GM18870 (cell line): Measurements from ENCODE around the gene KCTD1.
A peak's percentile ranks its signal among the peaks of the same experiment; 100 is the strongest.

Source experiments
- ATAC-seq: cut with Tn5 transposase; IDR thresholded peaks from one replicate; pipeline ENCODE4 v1.9.1; 2021; ENCODE audit warnings: moderate library complexity; ENCODE audit not compliant: unreplicated experiment

The KCTD1 gene

DNA sequence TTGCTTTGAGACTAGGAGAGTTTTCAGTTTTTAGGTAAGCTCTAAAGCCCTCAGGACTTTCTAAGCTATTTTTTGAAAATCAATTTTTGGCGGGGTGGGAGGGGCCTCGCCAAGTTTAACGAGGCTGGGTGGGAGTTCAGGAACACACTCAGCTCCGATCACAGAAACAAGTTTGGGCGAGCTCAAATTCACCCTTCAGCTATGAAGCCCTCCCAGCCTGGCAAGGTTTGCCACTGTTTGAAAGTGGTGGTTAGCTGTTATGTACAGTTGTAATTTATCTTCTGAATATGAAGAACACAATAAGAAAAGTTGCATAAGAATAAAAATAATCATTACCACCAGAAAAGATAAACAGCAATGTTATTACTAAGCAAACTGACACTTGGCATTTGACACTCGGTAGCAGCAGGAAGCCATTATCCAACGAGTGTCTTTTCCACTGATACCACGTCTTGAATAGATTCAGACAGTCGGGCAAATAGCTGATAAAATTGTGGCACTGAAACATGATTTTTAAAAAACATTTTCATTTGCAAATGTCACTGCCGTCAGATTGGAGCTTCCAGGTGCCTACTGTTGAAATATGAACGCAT is 59.8 kb downstream of the KCTD1 start:
- no peak for ATAC-seq

DNA sequence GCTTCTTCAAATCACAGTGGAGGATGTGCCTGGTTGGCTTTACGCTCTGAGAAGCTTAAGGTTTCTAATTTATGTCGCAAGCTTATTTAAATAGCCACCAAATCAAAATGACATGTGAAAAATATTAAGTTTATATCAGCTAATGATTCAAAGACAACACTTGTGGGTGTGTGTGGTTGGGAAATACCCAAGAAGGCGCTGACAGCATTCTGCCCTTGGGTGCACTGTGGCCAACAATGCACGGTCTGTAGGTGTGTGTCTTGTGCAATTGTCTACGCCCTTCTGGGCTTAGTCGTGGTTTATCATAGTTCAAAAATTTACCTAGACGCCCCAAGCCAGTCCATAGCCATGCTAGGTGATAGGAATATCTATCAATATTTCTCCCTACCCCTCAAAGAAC is 60.9 kb downstream of the KCTD1 start:
- ATAC-seq, result peak; percentile 89

DNA sequence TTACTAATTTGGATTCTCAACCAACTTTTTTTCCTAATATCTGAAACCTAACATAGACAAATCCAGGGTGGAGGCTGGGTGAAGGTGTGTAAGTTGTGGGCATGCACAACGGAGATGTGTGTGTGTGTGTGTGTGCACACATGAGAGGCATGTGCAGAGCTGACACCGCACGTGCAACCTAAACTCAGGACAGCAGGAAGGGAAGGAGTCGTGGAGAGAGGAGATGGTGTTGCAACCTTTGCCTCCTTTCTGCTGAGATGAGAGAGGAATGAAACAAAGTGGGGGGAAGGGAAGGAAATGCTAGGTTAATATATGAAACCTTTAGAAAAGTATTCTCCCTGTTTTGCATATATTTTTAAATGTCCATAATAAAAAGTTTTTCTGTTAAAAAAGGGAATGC is 64.7 kb downstream of the KCTD1 start:
- ATAC-seq, result no peak

DNA sequence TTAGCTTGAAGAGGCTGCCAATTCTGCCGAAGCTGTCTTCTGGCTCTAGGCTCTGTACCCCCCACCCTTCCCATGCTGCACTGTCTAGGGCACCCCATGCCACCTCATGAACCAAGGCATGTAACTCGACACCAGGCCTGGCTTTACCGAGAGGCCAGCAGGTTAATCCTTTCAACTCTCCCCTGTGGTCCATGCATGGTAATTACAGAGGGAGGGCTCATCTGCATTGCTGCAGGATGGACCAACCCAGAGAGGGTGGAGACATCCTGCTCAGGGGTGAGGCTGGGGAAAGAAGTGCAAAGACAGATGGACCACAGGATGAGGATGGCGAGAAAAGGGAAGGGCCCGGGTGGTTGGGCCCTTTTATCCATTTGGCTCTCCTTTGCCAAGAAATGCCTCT is 65.8 kb downstream of the KCTD1 start:
- no peak for ATAC-seq

DNA sequence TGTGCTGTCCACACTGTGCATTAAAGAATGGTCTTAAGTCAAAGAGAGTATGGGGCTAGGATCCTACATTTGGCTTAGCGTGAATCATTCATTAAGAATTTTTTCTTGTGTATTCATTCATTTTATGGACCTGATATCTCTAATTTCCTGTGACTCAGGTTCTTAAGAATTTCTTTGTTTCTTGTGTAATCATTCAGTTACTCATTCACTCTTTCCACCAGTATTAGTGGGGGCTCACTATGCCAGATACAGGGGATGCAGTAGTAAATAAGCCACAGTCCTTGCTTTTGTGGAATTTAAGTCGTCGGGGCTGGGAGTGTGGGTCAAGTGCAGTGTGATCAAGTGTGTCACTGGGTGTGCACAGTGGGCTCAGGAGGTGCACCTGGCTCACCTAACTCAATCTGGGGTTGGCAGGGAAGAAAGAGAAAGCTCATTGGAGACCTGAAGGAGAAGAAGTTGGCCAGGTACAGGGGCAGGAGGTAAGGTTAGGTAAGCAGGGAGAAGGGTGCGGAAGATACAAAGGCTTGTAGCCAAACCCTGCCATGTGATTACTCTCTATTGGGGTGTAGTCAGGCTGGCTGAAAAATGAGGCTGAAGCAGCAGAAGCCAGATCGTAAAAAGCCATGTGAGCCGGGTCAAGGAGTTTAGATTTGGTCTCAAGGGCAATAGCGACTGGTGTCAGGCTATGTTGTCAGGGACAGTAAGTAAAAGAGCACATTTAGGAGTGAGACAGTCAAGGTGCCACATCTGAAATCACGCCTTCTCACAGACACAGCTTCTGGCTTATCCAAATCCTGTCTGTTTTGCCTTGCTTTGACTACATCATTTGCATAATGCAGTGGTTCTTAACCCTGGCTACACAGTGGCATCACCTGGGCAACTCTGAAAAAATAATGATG is 67.2 kb downstream of the KCTD1 start:
- ATAC-seq, result no peak

DNA sequence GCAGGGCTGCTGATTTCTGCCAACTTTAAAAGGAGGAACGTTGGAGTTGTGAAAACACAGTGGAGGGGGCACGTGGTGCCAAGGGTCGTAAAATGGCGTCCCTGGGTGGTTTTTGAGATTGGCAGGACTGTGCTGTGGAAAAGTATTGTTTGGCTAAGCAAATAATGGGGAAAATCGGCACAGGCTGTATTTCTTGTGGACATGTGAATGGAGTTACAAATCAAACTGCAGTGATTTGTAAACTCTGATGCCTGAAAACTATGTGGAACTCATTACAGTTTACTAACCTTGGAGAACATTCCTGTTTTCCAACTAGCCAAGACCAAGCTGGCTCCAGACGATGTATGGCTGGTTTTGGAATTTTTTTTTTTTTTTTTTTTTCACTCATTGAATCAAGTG is 68.7 kb downstream of the KCTD1 start:
- ATAC-seq, result no peak

DNA sequence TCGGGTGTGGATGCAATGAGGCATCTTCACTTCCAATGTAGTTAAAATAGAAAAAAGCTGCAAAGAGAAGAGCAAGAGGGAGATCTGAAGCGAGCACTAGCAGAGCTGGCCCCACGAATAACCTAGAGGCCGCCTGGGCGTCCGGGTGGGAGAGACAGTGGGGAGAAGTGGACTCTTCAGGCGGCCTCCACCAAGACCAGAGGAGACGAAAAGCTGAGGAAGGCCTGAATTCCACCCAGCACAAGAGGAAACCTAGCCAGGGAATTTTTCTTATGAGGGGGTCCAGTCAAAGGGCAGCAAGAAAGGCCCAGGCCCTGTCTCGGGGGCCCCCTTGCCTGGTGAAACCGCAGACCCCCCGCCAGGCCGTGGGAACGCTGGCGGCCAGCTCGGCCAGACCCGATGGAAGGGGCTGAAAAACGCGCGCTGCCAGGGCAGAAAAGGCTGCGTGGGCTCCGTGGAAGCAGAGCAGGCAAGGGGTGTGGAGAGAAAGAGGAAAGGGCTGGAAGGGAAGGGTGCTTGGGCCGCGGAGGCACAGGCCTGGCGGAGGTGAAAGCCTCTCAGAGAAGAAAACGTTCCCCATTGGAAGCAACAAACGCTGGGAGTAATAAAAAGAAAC is 69.2 kb downstream of the KCTD1 start:
- no peak for ATAC-seq

DNA sequence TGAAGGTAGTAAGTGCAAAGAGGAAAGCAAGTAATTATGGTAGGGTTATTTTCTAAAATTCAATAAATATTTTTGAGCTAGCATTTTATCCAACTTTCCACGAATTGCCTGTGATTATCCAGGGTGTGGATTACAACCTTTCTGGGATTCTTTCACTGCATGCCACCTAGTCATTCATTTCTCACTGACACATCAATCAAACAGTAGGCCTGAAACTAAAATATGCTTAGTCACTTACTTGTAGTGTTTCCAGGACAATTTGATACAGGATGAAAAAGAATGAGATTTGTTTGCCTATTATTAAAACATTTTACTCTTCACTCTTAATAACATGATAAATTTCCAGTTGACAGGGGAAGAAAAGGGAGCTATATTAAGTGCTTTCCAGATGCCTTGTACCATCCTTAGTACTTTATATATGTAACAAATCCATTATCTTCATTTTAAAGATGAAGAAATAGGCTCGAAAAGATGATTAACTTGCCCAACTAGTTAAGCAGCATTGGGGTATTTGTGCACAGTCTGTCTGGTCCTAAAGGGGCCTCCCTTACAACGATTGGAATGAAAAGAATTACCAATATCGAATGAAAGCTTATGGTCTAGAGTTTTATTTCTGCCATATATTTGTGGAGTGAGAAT is 70.4 kb downstream of the KCTD1 start:
- no peak for ATAC-seq

DNA sequence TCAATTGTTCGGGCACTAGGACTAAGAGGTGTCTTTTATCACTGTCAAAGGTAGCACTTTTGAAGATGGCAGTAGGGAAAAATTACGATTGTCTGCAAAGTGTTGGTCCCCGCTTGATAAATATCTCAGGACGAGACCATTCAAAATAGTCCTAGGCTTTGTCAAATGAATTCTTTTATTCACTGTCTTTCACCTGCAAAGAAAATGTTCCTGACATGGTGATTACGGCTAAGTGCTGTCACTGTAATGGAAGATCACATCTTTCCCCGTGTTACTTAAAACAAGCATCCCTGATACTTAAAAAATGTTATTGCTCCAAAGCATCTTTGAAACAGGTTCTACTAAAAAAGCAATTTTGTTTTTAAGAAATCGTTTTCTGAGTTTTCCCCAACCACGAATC is 71.7 kb downstream of the KCTD1 start:
- no peak for ATAC-seq

DNA sequence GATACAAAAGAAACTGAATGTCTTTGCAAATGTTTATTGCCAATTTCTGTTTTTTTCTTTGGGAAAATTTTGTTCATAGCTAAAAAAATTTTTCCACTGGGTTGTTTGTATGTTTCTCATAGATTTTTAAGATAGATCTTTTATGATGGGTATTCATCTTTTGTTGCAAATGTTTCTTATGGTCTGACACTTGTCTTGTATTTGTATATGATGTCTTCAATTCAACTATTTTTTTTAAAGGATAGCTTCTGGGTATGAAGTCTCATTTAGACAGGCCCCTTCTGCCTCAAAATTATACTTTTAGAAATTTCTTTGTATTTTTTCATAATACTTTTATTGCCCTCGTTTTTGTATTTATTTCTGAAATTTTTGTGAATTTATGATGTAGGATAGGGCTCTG is 73.8 kb downstream of the KCTD1 start:
- ATAC-seq, result no peak

DNA sequence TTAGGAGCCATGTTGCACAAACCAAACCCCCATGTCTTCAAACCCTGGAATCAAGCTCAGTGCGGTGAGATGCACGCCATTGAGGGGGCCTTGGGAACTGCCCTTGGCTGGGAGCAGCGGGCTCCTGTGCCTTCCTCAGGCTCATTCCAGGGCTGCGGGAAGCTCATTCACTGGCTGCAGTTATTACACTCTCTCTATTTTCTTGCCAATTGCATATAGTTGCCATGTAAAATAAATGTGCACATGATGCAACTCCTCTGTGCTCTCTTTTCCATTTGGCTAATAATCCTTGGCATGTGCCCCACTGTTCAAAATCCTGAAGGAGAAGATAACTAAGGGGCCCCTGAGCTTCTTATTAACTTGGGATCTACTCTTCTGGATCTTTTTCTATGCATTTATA is 74.7 kb downstream of the KCTD1 start:
- no peak for ATAC-seq

DNA sequence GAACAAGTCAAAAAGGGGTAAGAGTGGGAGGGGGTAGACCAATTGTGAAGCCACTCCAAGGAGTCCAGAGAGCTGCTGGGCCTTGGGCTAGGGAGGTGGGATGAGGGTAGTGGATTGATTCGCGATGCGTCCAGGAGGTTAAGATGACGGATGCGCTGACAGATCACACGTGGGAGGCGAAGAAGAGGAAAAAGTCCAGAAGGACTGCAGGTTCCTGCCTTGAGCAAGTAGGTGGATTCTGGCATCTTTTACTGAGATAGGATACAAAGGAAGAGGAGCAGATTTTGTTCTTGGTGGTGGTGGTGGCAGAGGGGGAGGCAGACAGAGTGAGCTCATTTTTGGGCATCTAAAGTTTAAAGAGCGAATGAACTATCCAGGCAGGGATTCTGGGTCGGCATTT is 76.5 kb downstream of the KCTD1 start:
- no peak for ATAC-seq

DNA sequence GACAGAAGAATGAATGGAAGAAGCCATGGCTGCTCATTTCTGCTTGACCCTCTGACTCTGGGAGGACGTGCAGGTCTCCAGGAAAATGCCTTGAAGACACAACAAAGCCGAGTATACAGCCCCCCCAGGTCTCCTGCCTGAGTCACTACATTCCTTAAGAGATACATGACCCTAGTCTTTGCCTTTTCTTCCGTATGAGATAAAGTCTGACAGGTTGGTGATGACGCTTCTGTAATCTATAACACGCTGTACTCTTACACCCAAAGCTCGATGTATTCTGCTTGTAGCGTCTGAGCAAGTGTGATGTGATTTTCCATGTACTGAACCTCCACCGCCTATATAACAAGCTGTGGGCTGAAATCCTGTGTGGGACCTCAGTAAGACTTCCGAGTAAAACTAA is 77.3 kb downstream of the KCTD1 start:
- no peak for ATAC-seq

DNA sequence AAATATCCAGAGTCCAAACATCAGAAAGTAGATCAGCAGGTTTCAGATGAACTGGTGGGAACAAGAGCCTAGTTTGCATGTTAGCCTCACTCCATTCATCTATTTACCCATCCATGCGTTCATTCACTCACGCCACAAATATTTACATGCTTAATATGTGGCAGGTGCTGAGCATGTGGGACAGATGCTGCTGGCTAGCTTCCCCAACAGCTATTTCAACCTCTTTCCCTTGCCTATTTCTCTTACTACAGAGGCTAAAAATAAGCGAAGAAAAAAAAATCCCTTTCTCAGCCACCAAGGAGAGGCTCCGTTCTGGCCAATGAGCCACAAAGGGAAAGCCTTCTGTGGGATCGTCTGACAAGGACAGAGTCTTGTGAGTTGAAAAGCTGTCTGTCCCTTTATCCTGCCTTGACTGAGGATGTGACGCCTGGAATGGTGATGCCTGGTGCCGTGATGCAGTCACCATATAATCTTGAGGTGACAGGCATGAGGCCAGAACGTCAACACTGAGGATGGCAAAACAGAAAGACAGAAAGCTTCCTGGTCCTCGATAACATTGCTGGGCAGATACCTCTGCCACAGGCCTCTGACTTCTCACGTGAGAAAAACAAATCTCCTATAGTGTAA is 78.2 kb downstream of the KCTD1 start:
- peak; percentile 83 for ATAC-seq

DNA sequence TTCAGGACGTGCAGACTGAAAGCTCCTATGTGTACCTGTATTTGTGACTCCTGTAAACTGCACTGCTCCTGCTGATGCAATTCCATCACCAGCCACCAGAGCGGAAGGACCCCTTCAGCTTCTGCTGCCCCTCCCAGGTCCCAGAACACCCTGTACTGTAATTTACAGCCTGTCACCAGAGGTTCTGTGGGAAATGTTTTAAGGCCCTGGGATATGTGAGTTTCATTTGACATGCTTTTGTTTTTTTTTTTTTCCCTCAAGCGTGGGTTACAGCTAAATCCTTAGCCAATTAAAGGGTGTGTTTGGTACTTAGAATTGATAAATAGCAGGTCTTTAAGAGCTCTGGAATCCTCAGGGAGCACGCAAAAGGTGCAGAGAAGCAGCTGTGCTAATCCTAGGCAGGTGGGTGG is 79.4 kb downstream of the KCTD1 start:
- peak; percentile 50 for ATAC-seq

DNA sequence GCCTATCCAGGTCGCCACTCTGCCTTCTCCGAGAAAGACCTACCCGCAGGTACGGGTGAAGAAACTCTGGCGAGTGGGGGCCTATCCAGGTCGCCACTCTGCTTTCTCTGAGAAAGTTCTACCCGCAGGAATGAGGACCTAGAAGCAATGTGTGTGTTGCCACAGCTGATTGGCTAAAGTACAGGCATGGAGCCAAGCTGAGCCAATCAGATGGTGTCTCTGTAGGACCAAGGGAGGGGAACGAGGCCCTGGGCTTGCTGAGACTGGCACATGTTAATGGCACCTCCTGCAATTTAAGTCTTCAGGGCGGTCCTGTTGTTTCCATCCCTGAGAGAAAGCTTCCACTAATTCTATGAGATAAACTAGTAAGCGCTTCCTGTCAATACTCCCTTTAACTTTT is 82.3 kb downstream of the KCTD1 start:
- ATAC-seq, result no peak

DNA sequence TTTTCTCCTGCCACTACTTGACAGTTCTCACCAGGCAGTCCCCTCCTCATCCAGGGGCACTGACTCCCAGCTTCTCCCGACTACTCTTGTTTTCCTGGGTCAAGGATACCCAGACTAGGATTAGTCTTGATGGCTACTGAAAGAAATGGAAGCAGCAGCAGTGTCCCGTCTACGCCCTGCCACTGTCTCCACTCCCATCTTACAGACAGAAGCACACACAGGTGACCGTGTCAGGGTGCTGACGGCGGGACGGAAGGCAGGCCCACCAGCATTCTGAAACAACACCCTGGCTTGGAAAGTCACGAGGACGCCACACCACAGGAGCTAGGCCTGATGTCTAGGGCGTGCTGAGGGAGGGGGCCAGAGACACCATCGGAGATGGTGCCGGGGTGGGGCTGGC is 82.9 kb downstream of the KCTD1 start:
- no peak for ATAC-seq

DNA sequence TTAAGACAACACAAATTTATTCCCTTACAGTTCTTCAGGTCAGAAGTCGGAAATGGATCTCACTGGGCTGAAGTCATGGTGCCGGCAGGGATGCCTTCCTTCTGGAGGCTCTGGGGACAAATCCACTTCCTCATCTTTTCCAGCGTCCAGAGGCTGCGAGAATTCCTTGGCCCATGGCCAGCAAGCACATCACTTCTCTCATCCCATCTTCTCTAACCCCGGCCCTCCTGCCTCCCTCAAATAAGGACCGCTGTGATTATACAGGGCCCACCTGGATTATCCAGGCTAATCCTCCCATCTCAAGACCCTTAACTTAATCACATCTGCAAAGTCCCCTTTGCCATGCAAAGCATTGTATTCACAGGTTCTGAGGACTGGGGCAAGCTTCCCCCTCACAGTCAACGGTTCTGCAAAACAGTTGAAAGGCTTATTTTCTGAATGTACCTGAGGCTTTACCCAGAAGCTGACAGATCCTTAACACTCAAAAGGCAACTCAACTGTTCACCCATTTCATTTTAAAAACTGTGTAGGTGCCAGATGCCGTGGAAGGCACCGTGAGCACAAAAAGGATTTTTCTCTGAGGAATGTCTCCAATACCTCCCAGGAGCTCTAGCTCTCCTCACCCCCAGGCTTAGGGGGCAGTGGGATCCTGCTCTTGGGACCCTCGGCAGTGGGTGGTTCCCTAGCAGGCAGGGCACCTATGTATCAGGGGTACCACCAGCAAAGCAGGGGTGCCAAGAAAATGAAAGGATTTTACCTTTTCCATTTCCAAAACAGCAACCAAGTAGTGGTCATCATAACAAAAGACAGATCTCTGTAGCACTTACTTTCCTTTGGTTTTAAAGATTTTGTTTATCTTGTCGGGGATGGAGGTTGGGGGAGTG is 84.0 kb downstream of the KCTD1 start:
- no peak for ATAC-seq

DNA sequence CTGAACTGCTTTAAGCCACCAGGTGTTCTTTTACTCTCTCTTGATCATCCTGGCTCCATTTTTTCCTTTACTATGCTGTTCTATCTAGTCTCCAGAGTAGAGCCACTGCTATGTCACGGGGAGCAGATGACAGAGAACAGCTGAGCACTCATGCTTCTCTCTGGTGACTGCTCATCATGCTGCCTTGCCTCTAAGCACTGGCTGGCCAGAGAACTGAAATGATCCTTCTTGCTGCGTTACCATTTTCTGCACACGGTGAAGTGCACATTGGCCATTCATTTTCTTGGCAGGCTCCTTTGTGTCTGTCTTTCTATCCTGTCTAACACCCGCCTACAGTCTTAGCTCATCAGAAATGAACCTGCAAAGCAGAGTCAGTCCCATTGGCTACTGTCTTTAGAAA is 86.0 kb downstream of the KCTD1 start:
- ATAC-seq, result no peak

DNA sequence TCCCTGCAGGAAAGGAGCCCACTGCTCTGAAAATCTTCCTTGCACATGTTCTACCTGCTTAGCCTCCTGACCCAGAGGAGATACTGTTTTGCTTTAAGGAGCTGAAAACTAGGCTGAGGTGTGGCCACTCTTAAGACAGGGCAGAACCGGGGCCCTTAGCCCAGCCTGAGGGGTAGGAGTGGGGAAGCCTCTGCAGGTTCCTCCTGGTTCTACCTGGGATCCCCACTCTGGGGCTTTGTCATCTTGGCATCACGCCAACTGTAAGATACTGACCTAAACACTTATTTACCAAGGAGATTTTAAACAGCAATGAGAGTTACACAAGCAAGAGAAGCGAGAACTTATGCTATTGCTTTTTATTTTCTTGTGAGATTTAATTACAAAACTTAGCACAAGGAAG is 86.9 kb downstream of the KCTD1 start:
- ATAC-seq, result no peak
